HL-60 (cell line): ENCODE measurements around the gene SLC7A9.

Experiments used
- DNase-seq, 2 experiments: peaks; one replicate each; pipeline ENCODE4 v3.0.0-alpha.2; 2010 to 2020; ENCODE audit warnings: low read depth in 1 of 2, low spot score in 1 of 2
- H3K27ac ChIP-seq: fragments of 250-450 bp; sonication (Bioruptor Pico); replicated peaks from 2 replicates; pipeline ENCODE4 v1.5.1; 2020; ENCODE audit warnings: mild to moderate bottlenecking, moderate library complexity
- H3K27me3 ChIP-seq: fragments of 250-450 bp; sonication (Bioruptor Pico); 2 replicates; pipeline ENCODE4 v1.5.1; 2021; ENCODE audit warnings: mild to moderate bottlenecking, moderate library complexity; ENCODE audit not compliant: insufficient read depth, poor library complexity, severe bottlenecking
- H3K4me3 ChIP-seq: replicated peaks from 2 replicates; pipeline ENCODE4 v1.5.1; 2011; ENCODE audit warnings: mild to moderate bottlenecking, control low read depth, low read length; ENCODE audit not compliant: insufficient read depth
- GABPA ChIP-seq: IDR thresholded peaks from 2 replicates; pipeline ENCODE4 v1.6.1; 2012; ENCODE audit warnings: low read depth
- POLR2AphosphoS5 ChIP-seq: IDR thresholded peaks from 2 replicates; pipeline ENCODE4 v1.6.1; 2012; ENCODE audit warnings: low read depth
- SPI1 ChIP-seq: IDR thresholded peaks from 2 replicates; pipeline ENCODE4 v1.6.1; 2012; ENCODE audit warnings: low read depth, mild to moderate bottlenecking, borderline replicate concordance
- TF ChIP-seq, protein P1 (sequence below): IDR thresholded peaks from one replicate; pipeline ENCODE4 v1.5.1; 2011; ENCODE audit warnings: low read length, control low read depth, inconsistent platforms; ENCODE audit not compliant: insufficient read depth
- TF ChIP-seq, protein P2 (sequence below): IDR thresholded peaks from 2 replicates; pipeline ENCODE4 v1.6.1; 2012; ENCODE audit warnings: low read depth; ENCODE audit not compliant: insufficient replicate concordance

Gene SLC7A9

DNA sequence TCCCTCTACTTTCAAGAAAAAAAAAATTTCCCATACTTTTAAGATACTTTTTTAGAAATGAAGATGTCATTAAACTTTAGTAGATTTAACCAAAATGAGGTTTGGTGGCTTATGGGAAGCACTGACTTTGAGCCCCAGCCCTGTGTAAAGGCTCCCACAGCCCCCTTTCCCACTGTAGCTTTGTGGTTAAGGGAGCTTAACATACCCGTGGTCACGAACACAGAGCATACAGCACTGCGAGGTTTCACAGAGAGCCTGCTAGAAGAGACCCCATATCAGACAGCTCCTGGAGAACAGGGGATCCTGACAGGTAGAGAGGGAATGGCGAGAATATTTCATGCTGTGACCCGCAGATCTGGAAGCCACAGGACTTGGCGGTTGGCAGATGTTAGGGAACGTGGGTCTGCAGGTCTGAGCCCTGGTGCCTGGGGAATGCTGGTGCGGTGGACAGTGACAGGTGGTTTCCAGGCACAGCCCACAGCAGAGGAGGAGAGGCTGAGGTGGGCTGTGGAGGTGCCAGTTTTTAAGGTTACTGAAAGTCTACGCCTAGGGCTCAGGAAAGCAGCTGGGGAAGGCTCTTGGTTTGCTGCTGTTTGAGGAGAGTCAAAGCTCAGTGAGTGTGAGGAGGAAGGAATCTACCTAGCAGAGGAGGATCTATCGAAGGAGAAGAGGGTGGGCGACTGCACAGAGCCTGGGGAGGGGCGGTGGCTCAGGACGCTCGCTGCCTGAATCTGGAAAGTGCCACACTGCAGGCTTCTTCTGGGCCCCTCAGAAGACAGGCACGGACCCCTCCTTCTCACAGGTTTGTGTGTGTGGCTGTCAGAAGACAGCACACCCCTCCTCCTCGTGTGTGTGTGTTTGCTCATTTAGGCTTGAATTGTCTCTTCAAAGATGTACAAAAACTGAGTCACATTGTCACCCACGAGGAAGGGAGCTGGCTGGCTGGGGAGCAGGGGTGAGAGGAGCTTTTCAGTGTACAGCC is 49.9 kb downstream of the SLC7A9 start:
- no peak overlapping the region for H3K27ac ChIP-seq
- H3K4me3 ChIP-seq: no peak overlapping the region
- DNase-seq: no peak
- peaks cover 8% of the 10 kb centered on the region for H3K27me3 ChIP-seq
- TF ChIP-seq SPI1: no peak
- TF ChIP-seq GABPA: no peak
- no peak for TF ChIP-seq POLR2AphosphoS5

DNA sequence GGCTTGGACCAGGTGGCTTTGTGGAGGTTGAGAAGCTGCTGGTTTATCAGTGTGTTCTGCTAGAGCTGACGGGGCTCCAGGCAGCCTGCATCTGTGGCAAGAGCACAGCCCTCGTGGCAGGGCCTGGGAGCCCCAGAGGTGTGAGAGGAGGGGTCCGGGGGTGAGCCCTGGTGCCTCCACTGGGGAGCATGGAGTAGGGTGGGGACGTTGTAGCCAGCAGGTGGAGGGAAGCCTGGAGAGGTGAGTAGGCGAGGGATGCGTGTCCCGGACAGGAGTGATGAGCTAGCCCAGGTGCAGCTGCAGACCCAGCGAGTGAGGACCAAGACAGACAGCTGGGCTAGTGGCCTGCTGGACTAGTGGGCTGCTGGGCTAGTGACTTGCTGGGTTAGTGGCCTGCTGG is 51.0 kb downstream of the SLC7A9 start:
- Histone ChIP-seq H3K27ac (no peak overlapping the region), H3K27me3 (peaks cover 5% of the 10 kb centered on the region), H3K4me3 (no peak overlapping the region)
- no peak for DNase-seq
- TF ChIP-seq, protein P1, sequence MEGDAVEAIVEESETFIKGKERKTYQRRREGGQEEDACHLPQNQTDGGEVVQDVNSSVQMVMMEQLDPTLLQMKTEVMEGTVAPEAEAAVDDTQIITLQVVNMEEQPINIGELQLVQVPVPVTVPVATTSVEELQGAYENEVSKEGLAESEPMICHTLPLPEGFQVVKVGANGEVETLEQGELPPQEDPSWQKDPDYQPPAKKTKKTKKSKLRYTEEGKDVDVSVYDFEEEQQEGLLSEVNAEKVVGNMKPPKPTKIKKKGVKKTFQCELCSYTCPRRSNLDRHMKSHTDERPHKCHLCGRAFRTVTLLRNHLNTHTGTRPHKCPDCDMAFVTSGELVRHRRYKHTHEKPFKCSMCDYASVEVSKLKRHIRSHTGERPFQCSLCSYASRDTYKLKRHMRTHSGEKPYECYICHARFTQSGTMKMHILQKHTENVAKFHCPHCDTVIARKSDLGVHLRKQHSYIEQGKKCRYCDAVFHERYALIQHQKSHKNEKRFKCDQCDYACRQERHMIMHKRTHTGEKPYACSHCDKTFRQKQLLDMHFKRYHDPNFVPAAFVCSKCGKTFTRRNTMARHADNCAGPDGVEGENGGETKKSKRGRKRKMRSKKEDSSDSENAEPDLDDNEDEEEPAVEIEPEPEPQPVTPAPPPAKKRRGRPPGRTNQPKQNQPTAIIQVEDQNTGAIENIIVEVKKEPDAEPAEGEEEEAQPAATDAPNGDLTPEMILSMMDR: no peak
- TF ChIP-seq, protein P2, sequence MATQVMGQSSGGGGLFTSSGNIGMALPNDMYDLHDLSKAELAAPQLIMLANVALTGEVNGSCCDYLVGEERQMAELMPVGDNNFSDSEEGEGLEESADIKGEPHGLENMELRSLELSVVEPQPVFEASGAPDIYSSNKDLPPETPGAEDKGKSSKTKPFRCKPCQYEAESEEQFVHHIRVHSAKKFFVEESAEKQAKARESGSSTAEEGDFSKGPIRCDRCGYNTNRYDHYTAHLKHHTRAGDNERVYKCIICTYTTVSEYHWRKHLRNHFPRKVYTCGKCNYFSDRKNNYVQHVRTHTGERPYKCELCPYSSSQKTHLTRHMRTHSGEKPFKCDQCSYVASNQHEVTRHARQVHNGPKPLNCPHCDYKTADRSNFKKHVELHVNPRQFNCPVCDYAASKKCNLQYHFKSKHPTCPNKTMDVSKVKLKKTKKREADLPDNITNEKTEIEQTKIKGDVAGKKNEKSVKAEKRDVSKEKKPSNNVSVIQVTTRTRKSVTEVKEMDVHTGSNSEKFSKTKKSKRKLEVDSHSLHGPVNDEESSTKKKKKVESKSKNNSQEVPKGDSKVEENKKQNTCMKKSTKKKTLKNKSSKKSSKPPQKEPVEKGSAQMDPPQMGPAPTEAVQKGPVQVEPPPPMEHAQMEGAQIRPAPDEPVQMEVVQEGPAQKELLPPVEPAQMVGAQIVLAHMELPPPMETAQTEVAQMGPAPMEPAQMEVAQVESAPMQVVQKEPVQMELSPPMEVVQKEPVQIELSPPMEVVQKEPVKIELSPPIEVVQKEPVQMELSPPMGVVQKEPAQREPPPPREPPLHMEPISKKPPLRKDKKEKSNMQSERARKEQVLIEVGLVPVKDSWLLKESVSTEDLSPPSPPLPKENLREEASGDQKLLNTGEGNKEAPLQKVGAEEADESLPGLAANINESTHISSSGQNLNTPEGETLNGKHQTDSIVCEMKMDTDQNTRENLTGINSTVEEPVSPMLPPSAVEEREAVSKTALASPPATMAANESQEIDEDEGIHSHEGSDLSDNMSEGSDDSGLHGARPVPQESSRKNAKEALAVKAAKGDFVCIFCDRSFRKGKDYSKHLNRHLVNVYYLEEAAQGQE: no peak

DNA sequence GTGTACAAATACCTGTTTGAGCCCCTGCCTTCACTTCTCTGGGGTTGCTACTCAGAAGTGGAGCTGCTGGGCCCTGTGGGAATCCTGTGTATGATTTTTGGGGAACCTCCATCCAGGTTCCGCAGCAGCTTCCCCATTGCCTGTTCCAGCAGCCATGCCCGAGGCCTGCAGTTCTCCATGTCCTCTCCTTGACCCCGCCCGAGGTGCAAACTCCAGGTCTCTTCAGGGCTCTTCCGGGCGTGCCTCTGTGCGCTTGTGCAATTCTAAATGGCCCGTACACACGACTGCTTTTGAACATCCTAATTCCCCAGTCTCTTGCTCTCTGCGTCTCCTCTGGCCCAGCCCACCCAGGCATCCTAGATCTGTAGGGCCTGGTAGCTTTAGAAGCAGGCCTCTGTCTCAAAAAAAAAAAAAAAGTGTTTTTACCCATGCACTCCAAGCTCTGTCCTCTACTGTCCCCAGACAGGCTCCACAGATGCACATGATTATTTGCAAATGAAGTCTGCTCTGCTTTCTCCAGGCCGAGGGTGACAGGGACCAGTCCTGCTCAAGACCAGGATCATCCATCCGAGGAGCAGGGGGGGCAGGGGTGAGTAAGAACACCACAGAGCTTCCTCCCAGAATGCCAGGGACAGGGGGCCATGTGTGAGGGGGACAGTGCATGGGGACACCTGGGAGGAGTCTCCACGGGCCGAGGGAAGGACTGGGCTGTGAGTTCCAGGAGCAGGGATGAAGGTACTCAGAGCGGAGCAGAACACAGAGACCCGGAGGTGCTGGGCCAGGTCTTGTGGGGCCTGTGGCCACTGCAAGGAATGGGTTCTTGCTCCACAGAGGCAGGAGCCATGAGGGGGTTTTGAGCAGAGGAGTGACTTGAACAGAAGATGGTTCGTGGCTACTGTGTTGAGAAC is 51.7 kb downstream of the SLC7A9 start:
- H3K27me3 ChIP-seq: peaks cover 10% of the 10 kb centered on the region
- DNase-seq: no peak
- TF ChIP-seq, protein P1: no peak
- no peak for TF ChIP-seq POLR2AphosphoS5
- TF ChIP-seq SPI1: no peak
- no peak for TF ChIP-seq GABPA
- TF ChIP-seq, protein P2: no peak
- H3K27ac ChIP-seq: no peak overlapping the region
- no peak overlapping the region for H3K4me3 ChIP-seq

- DNase-seq: no peak
- H3K4me3 ChIP-seq: no peak overlapping the region
These were observed 52.9 kb downstream of the SLC7A9 start for GRCh38 chr19:32816555-32817099.

More at GRCh38 chr19:32816555-32817099, 52.9 kb downstream of the SLC7A9 start:
- H3K27me3 ChIP-seq: peaks cover 10% of the 10 kb centered on the region
- no peak for TF ChIP-seq POLR2AphosphoS5
- no peak for TF ChIP-seq GABPA
- TF ChIP-seq, protein P2: no peak
- TF ChIP-seq, protein P1: no peak
- H3K27ac ChIP-seq: no peak overlapping the region
